Pancreas (tissue), 10 donors: ENCODE measurements around the gene PRLH. TPM values are rescaled to one million over a fixed set of nuclear protein-coding genes. Genes with fewer than 3 reads are reported as not detected.

Experiments used
- ATAC-seq, 4 donors: fragments of 200-7000 bp; cut with Tn5 transposase; one replicate each; pipeline versions ENCODE4 v1.8.0 to v1.9.1; 2020; ENCODE audit warnings: mild to moderate bottlenecking in 4 of 4, moderate library complexity in 4 of 4
- DNase-seq, 6 donors: peaks; one replicate each; pipeline ENCODE4 v3.0.0-alpha.2; 2020
- FAIRE-seq: peaks from 2 replicates; lab custom pipeline; 2012; peaks lifted over from hg19 to GRCh38; lab: Jason Lieb, UNC
- H3K27ac ChIP-seq, 4 donors: fragments of 200-600 bp; sonication (generic); 1 replicate in 3 of 4; 2 replicates in 1 of 4; pipeline versions ENCODE4 v1.5.0 to v1.8.0; 2020
- H3K27me3 ChIP-seq, 4 donors: fragments of 200-600 bp; one replicate each; pipeline ENCODE4 v1.8.0; 2021
- H3K36me3 ChIP-seq, 3 donors: fragments of 200-600 bp; sonication (generic) in 1 of 3; one replicate each; pipeline versions ENCODE4 v1.5.0 to v1.8.0; 2020 to 2021
- H3K4me1 ChIP-seq, 3 donors: fragments of 200-600 bp; one replicate each; pipeline ENCODE4 v1.8.0; 2021
- H3K4me3 ChIP-seq, 4 donors: fragments of 200-600 bp; sonication (generic) in 2 of 4; one replicate each; pipeline versions ENCODE4 v1.5.0 to v1.8.0; 2020 to 2021
- H3K9me3 ChIP-seq, 4 donors: fragments of 200-600 bp; one replicate each; pipeline ENCODE4 v1.8.0; 2021
- WGBS, 2 donors: extraction: QIAGEN DNeasy Blood & Tissue Kit; methylation state at CpG; one replicate each; pipeline ENCODE4 v1.1.7; 2013; 5-methylcytosine and 5-hydroxymethylcytosine counted together
- intact Hi-C, 3 donors: fragments of 100-400 bp; cut with DNase I; formaldehyde crosslinking; loops; one replicate each; pipeline versions ENCODE4 v1.11.1 to v1.14.2; 2022
- polyA plus RNA-seq, 2 donors: library from polyadenylated mRNA; stranded (reverse); fragments of 200-250 nt; gene quantifications; one replicate each; pipeline ENCODE4 v1.2.3, GENCODE V29; 2013
- total RNA-seq, 6 donors: library from RNA; stranded (reverse); fragmentation: NEBNext Ultra II Directional in 4 of 6; extraction: Animal tissue kit (Norgen Biotek cat#: 25700) in 4 of 6; gene quantifications; one replicate each; pipeline versions ENCODE4 v1.2.1 to v1.2.4, GENCODE V29; 2021 to 2023
- TF ChIP-seq, protein P1 (sequence below), 4 donors: fragments of 200-600 bp; sonication (generic) in 3 of 4; IDR thresholded peaks; one replicate each; pipeline versions ENCODE4 v1.5.0 to v1.8.0; 2021; ENCODE audit warnings: antibody characterized with exemption in 4 of 4
- donor health status: healthy with polysubstance abuse.
- donor health status: DM: no; HTN: no; CAD: no; lungs with moderate emphysema.
- donor health status: DM: no; HTN: no; CAD: no.
- donor health status: control.
- donor health status: control.
- donor health status: Bipolar disorder and iron deficiency.
- donor health status: DM: yes; HTN: yes; CAD: no.
- donor health status: DM: no; HTN: no; CAD: no.
- donor health status: DM: no; HTN: no; CAD: no.
- donor health status: DM: yes; HTN: yes; CAD: no.

PRLH gene
- total and polyA plus RNA-seq, 8 donors, result not detected

GRCh38 chr2:237581326-237581725 lies 15.0 kb downstream of the PRLH start:
- 87 to 92% methylated on average over 6 of the region's 6 CpGs for WGBS, 2 donors
- DNase-seq (peak in 1 of 6 donors; percentile 5), FAIRE-seq (no peak), ATAC-seq (no peak)
- TF ChIP-seq, protein P1, sequence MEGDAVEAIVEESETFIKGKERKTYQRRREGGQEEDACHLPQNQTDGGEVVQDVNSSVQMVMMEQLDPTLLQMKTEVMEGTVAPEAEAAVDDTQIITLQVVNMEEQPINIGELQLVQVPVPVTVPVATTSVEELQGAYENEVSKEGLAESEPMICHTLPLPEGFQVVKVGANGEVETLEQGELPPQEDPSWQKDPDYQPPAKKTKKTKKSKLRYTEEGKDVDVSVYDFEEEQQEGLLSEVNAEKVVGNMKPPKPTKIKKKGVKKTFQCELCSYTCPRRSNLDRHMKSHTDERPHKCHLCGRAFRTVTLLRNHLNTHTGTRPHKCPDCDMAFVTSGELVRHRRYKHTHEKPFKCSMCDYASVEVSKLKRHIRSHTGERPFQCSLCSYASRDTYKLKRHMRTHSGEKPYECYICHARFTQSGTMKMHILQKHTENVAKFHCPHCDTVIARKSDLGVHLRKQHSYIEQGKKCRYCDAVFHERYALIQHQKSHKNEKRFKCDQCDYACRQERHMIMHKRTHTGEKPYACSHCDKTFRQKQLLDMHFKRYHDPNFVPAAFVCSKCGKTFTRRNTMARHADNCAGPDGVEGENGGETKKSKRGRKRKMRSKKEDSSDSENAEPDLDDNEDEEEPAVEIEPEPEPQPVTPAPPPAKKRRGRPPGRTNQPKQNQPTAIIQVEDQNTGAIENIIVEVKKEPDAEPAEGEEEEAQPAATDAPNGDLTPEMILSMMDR (IDR thresholded peaks at IDR 0.05), result no peak
- no peak overlapping the region for H3K4me3 ChIP-seq
- H3K9me3 ChIP-seq, result no peaks in the 10 kb centered on the region
- H3K27ac ChIP-seq, result peak overlapping the region in 3 of 4 donors; percentile 33 to 76 (median 73)
- intact Hi-C loops, result no loop called here
- no peaks in the 10 kb centered on the region for H3K27me3 ChIP-seq
- H3K4me1 ChIP-seq, result peaks cover 0 to 10% (median 3%) of the 10 kb centered on the region in 3 donors
- peaks cover 0 to 16% (median 8%) of the 10 kb centered on the region in 3 donors for H3K36me3 ChIP-seq

DNA sequence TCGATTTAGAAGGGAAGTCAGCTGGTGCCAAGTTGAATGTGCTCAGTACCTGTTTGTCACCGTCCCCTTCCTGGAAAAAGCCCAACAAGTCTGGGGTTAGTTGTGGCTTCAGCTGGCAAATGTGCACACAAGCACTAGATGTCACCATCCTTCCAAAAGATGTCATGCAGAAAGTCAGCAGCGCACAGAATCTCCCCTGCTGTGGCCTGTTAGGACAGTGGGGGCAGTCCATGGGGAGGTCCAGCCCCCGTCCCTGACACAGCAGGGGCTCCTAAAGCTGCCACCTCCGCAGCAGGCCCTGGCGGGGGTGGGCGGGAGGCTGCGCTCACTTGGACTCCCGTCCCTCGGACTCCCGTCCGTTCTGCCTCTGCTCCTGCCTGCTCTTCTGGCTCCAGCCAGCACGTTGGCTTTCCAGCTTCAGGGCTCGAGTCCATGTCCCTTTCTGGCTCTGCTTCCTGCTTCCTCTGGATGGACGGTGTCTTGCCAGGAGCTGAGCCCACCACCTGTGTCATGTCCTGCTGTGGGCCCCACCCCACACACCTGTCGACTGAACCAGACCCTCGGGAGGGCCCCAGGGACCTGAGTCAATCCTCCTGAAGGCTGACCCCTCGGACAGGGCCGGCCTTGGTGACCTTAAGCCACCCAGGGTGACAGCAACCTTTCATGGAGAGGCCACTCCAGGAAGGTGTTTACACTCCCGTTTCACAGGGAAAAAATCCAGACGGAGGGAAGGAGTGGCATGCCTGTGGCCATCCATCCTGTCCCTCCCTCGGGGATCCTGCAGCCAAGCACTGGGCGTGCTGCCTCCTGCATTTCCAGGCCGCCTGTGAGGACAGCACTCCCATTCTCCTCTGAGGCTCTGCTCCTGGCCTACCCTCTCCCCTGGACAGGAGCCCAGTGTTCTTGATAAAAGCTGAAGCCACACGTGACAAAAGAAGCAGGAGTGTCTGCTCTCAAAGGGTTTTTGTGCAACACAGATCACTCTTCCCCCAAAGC lies 15.7 kb downstream of the PRLH start:
- TF ChIP-seq, protein P1 (IDR thresholded peaks at IDR 0.05), result no peak
- Histone ChIP-seq H3K27me3 (no peaks in the 10 kb centered on the region), H3K4me3 (no peak overlapping the region), H3K36me3 (peaks cover 0 to 8% (median 4%) of the 10 kb centered on the region in 3 donors), H3K9me3 (no peaks in the 10 kb centered on the region), H3K4me1 (peaks cover 0 to 10% (median 7%) of the 10 kb centered on the region in 3 donors), H3K27ac (peak overlapping the region; percentile 33 to 76 (median 60))
- peak; percentile 76 to 86 (median 82) for ATAC-seq
- WGBS, 2 donors, result 37 to 48% methylated on average over 25 of the region's 25 CpGs
- intact Hi-C loops, result no loop called here
- no peak for FAIRE-seq
- DNase-seq, result peak in 4 of 6 donors; percentile 47 to 66 (median 60)

DNA sequence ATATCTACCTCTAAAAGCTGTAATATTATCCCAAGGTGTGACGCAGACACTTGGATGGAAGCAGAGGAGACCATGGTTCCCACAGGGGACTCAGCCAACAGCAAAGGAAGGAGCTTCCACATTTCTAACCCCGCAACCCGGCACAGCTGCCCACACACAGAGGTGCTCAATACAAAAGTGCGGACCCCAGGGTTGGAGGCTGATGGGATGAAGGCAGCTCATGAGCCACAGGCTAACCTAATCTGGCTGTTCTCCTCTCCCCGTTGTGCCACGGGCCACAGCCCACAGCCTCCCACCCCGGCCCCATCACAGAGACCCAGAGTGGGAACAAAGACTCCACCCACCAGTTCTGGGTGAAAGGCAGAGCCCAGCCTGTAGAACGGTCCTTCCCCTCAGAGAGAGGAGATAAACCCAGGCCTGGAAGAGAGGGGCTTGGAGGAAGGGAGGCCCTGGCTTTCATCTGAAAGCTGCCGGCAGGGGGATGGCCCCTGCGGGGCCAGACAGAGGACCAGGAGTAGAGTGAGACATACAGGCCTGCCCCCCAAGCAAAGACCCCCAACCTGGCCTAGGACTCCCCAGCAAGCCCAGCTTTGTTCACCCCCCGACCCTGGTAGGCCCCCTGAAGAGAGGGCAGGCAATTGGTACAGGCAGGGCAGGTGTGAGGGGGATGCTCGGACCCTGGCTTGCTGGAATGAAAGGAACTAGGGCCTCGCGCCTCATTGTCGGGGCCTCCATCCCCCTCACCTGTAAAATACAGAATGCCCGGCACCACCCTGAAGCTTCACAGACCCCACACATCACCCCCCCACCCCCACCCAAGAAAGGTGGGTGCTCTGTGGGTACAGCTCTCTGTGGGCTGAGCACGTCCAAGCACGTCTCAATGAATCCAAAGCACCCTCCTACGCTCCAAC lies 17.3 kb downstream of the PRLH start:
- Histone ChIP-seq H3K4me1 (peaks cover under 1 to 14% (median 10%) of the 10 kb centered on the region in 3 donors), H3K9me3 (no peaks in the 10 kb centered on the region), H3K36me3 (no peaks in the 10 kb centered on the region), H3K4me3 (no peak overlapping the region), H3K27me3 (no peaks in the 10 kb centered on the region), H3K27ac (no peak overlapping the region)
- TF ChIP-seq, protein P1 (IDR thresholded peaks at IDR 0.05), result no peak
- intact Hi-C loops, result no loop called here
- ATAC-seq (no peak), DNase-seq (peak in 1 of 6 donors; percentile 18), FAIRE-seq (no peak)
- 89 to 93% methylated on average over 19 of the region's 19 CpGs for WGBS, 2 donors

GRCh38 chr2:237585590-237586221 lies 19.3 kb downstream of the PRLH start:
- Histone ChIP-seq H3K9me3 (no peaks in the 10 kb centered on the region), H3K27me3 (no peaks in the 10 kb centered on the region), H3K36me3 (no peaks in the 10 kb centered on the region), H3K27ac (no peak overlapping the region), H3K4me1 (peaks cover 8 to 21% (median 13%) of the 10 kb centered on the region in 3 donors), H3K4me3 (no peak overlapping the region)
- DNase-seq, result peak in 1 of 6 donors; percentile 7
- ATAC-seq, result no peak
- WGBS, 2 donors, result 83 to 85% methylated on average over 15 of the region's 15 CpGs
- intact Hi-C loops, result no loop called here
- TF ChIP-seq, protein P1 (IDR thresholded peaks at IDR 0.05), result no peak
- FAIRE-seq, result no peak
